Mesodermal cell (in vitro differentiated cells): ENCODE results near the gene ADAM12.

Source experiments
- H3K27ac ChIP-seq: 2 replicates; pipeline ENCODE4 v1.7.0; 2013; ENCODE audit warnings: mild to moderate bottlenecking, low read depth, low read length, moderate library complexity; ENCODE audit not compliant: severe bottlenecking
- H3K36me3 ChIP-seq: 2 replicates; pipeline ENCODE4 v1.7.1; 2013; ENCODE audit warnings: mild to moderate bottlenecking, low read length, moderate library complexity; ENCODE audit not compliant: control insufficient read depth, insufficient read depth
- H3K4me1 ChIP-seq: one replicate; pipeline ENCODE4 v1.7.1; 2013; ENCODE audit warnings: mild to moderate bottlenecking, low read length; ENCODE audit not compliant: insufficient read depth, control insufficient read depth, poor library complexity, severe bottlenecking
- H3K4me3 ChIP-seq: 2 replicates; pipeline ENCODE4 v1.7.0; 2013; ENCODE audit warnings: low read length, control low read depth, mild to moderate bottlenecking; ENCODE audit not compliant: insufficient read depth, poor library complexity, severe bottlenecking; ENCODE audit errors: extremely low read depth
- H3K9me3 ChIP-seq: 2 replicates; pipeline ENCODE4 v1.7.1; 2013; ENCODE audit warnings: mild to moderate bottlenecking, low read length, moderate library complexity; ENCODE audit not compliant: control insufficient read depth
- WGBS, 2 experiments: methylation state at CpG; one replicate each; pipeline ENCODE4 v1.1.5; 2013; ENCODE audit warnings: missing lambda C conversion rate in 2 of 2; ENCODE audit not compliant: insufficient coverage in 2 of 2; 5-methylcytosine and 5-hydroxymethylcytosine counted together

ADAM12 gene

DNA sequence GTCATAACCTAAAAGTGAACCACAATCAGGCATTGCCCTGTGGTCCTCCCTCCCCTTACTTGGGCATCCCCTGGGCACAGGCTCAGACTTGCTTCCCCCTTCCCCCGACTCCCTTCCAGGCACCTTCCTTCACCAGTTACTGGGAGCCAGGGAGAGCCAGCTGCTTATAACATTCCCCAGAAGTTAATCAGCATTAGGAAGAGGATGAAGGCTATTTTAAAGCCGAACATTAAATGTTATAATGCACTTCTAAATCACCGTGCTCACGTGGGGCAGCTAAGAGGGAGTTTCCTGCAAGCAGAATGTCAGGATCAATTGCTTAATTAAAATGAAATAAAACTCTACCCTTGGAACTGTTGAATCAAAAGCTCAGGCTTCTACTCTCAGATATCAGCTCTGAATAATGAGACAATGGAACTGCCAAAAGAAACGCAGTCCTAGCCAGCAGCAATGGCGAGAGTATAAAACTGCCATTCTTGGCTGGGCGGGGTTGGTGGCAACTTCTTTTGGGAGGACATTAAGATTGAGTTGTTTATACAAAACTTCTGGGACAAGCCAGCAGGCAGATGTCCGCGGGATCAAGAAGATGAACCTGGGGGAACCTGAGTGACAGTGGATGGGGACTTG is 322.4 kb downstream of the ADAM12 start:
- H3K4me1 ChIP-seq, result peaks cover 34% of the 10 kb centered on the region
- peaks cover 4% of the 10 kb centered on the region for H3K36me3 ChIP-seq
- H3K4me3 ChIP-seq, result no peak overlapping the region
- H3K9me3 ChIP-seq, result peaks cover 7% of the 10 kb centered on the region
- H3K27ac ChIP-seq, result no peak overlapping the region
- WGBS, 2 experiments, result 93 to 96% methylated on average over 5 of the region's 9 CpGs

- H3K4me3 ChIP-seq, result no peak overlapping the region
- no peak overlapping the region for H3K27ac ChIP-seq
- peaks cover 7% of the 10 kb centered on the region for H3K9me3 ChIP-seq
- 94 to 95% methylated on average over 13 to 16 of the region's 16 CpGs for WGBS, 2 experiments
- peaks cover under 1% of the 10 kb centered on the region for H3K36me3 ChIP-seq
- peaks cover 39% of the 10 kb centered on the region for H3K4me1 ChIP-seq
Observed at GRCh38 chr10:126064512-126064911, 323.8 kb downstream of the ADAM12 start.

DNA sequence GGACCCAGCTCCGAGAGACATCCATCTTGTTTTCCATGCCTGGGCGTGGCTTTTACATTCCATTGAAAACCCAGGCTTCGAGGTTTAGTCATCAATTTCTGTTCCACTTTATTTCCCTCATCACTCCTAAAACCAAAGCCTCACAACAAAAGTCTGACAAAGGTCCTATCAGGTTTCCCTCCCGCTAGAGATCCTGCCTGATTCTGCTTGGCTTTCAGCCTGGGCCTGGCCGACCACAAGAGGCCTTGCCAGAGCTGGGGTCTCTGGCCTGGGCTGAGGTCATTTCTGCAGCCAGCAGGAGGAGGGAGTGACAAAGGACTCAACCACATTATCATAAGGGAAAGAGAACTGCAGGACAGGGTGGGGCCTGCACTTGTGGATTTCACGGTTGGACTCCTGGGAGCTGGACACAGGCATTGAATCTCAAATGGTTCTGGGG is 324.9 kb downstream of the ADAM12 start:
- Histone ChIP-seq H3K4me3 (no peak overlapping the region), H3K36me3 (no peaks in the 10 kb centered on the region), H3K27ac (peak overlapping the region; percentile 94), H3K4me1 (peaks cover 44% of the 10 kb centered on the region), H3K9me3 (peaks cover 7% of the 10 kb centered on the region)
- WGBS, 2 experiments, result 83 to 93% methylated on average over 4 to 5 of the region's 6 CpGs

DNA sequence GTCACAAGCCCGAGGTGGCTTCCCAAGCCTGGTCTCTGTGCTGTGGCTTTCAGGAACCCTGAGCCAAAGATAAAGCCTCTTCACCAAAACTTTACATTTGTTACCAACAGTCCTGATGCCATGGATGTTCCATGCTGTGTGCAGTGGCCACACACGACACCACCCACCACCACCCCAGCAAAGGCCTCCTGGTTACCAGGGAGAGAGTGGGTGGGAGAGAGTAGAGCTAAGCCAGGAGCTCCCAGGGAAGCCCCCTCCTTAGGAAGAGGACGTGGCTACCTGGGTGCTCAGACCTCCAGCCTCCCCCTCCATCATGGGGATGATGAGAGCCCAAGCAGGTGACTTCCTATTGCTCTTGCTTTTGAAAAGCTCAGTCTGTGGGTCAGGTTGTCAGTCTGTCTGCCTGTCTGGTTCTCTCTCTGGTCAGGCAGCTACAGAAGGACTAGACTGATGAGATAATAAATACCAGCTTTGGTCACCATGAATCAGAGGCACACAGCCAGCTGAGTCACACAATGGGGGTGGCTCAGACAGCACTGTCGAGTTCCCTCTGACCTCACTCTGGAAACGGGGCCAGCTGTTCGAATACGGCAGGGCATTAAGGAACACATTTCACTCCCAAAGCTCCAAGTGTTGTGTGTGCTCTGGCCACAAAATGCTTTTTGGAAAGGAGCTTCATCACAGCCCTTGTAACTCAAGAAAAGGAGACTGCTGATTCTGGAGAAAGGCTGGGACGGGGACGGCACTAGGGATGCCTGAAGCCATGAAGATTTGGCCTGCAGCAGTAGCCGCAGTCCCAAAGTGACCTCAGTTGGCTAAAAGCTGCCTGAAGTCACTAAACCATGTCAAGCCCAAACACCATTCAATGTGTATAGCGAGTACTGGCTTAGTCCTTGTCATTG is 325.9 kb downstream of the ADAM12 start:
- Histone ChIP-seq H3K36me3 (no peaks in the 10 kb centered on the region), H3K27ac (peak overlapping the region; percentile 94), H3K9me3 (peaks cover 7% of the 10 kb centered on the region), H3K4me1 (peaks cover 44% of the 10 kb centered on the region), H3K4me3 (no peak overlapping the region)
- 79 to 87% methylated on average over 9 to 10 of the region's 11 CpGs for whole genome bisulfite sequencing, 2 experiments

DNA sequence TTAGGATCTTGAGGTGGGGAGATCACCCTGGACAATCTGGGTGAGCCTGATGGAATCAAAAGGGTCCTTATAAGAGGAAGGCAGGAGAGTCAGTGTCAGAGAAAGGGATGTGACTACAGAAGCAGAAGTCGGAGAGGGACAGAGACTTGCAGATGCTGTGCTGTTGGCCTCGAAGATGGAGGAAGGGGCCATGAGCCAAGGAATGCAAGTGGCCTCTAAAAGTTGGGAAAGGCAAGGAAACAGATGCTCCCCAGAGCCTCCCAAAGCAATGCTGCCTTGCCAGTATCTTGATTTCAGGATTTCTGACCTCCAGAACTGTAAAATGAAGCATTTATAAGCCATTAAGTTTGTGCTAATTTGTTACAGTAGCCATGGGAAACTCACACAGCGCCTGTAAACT is 326.8 kb downstream of the ADAM12 start:
- Histone ChIP-seq H3K4me1 (peaks cover 44% of the 10 kb centered on the region), H3K9me3 (peaks cover 7% of the 10 kb centered on the region), H3K36me3 (no peaks in the 10 kb centered on the region), H3K4me3 (no peak overlapping the region), H3K27ac (no peak overlapping the region)
- WGBS, 2 experiments, result 55 to 73% methylated on average over 3 of the region's 3 CpGs

DNA sequence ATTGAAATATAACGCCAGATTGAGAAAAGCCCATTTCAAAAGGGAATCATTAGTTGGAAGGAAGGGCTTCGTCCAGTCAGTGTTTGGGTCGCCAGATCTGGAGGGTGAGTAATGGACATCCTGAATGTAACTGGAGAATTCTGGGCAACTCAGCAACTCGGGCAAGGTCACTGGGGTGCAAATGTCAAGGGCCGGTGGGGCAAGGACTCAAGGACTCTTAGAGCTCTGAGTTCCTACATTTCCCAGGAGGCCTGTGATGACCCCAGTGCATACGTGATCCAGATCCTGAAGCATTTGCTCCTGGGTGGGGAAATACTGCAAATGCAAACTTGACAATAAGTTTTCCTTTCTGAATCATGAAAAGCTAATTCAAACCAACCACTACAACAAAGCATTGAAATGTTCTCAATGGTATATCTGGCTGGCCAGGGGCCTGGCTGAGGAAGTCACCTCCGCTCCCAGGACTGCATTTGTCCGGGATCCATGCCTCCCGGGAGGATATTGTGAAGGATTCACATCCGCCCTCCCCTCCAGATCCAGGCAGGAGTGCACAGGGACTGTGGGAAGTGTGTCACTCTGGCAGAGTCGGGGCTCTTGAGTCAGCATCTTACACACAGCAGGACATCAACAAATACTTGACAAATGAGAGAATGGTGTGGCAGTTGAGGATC is 327.9 kb downstream of the ADAM12 start:
- Histone ChIP-seq H3K27ac (peak overlapping the region; percentile 88), H3K4me1 (peaks cover 36% of the 10 kb centered on the region), H3K4me3 (no peak overlapping the region), H3K9me3 (peaks cover 7% of the 10 kb centered on the region), H3K36me3 (no peaks in the 10 kb centered on the region)
- WGBS, 2 experiments, result 86 to 97% methylated on average over 6 to 7 of the region's 11 CpGs

- WGBS, 2 experiments, result 67 to 86% methylated on average over 2 to 3 of the region's 4 CpGs
- Histone ChIP-seq H3K4me1 (peaks cover 36% of the 10 kb centered on the region), H3K27ac (peak overlapping the region; percentile 88), H3K9me3 (peaks cover 7% of the 10 kb centered on the region), H3K4me3 (no peak overlapping the region), H3K36me3 (no peaks in the 10 kb centered on the region)
Observed at GRCh38 chr10:126059076-126059826, 329.0 kb downstream of the ADAM12 start.

DNA sequence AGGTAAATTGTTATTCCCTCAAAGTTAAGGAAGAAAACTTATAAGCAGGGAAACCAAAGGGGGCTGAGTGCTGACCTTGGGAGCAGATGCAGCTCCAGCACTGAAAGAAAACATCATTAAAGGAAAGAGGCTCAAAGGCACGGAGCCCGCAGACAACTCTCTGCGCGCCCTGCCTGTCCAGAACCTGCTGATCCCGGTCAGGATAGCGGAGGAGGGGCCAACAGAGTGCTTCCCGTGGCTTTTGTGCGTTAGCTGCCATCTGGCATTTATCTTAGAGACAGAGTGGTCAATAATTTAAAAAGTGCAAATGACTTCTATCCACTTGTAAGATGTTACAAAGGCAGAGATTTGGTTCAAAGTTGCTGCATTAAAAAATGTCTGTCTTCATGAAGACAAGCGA is 329.8 kb downstream of the ADAM12 start:
- WGBS, 2 experiments, result 46 to 58% methylated on average over 6 to 8 of the region's 9 CpGs
- H3K4me3 ChIP-seq, result no peak overlapping the region
- peak overlapping the region; percentile 34 for H3K27ac ChIP-seq
- peaks cover 32% of the 10 kb centered on the region for H3K4me1 ChIP-seq
- no peaks in the 10 kb centered on the region for H3K36me3 ChIP-seq
- peaks cover 7% of the 10 kb centered on the region for H3K9me3 ChIP-seq

- Histone ChIP-seq H3K4me3 (no peak overlapping the region), H3K4me1 (peaks cover 29% of the 10 kb centered on the region), H3K9me3 (peaks cover 7% of the 10 kb centered on the region), H3K36me3 (no peaks in the 10 kb centered on the region), H3K27ac (peak overlapping the region; percentile 34)
- 91% methylated on average over 5 to 6 of the region's 6 CpGs for WGBS, 2 experiments
Observed at GRCh38 chr10:126058104-126058503, 330.2 kb downstream of the ADAM12 start.

- 98 to 100% methylated on average over 1 to 5 of the region's 8 CpGs for WGBS, 2 experiments
- Histone ChIP-seq H3K9me3 (peaks cover 7% of the 10 kb centered on the region), H3K4me3 (no peak overlapping the region), H3K4me1 (peaks cover 23% of the 10 kb centered on the region), H3K36me3 (no peaks in the 10 kb centered on the region), H3K27ac (no peak overlapping the region)
Observed at GRCh38 chr10:126057494-126057893, 330.8 kb downstream of the ADAM12 start.
